HG03558 (cell line): Measurements from ENCODE around the gene PPM1H.
"Not testable (repeated sequence)": the region's sequence is repeated elsewhere in the genome, so short reads cannot be mapped to it uniquely, and the experiment has no call there.

Experiments
- ATAC-seq: cut with Tn5 transposase; IDR thresholded peaks from one replicate; pipeline ENCODE4 v1.9.1; 2021; ENCODE audit warnings: moderate number of reproducible peaks; ENCODE audit not compliant: unreplicated experiment; ENCODE audit errors: extremely low read depth

The PPM1H gene

GRCh38 chr12:62694632-62695031 lies 240.3 kb downstream of the PPM1H start:
- peak; percentile 57 for ATAC-seq

- no peak for ATAC-seq
Observed at GRCh38 chr12:62694116-62694515, 240.8 kb downstream of the PPM1H start.

DNA sequence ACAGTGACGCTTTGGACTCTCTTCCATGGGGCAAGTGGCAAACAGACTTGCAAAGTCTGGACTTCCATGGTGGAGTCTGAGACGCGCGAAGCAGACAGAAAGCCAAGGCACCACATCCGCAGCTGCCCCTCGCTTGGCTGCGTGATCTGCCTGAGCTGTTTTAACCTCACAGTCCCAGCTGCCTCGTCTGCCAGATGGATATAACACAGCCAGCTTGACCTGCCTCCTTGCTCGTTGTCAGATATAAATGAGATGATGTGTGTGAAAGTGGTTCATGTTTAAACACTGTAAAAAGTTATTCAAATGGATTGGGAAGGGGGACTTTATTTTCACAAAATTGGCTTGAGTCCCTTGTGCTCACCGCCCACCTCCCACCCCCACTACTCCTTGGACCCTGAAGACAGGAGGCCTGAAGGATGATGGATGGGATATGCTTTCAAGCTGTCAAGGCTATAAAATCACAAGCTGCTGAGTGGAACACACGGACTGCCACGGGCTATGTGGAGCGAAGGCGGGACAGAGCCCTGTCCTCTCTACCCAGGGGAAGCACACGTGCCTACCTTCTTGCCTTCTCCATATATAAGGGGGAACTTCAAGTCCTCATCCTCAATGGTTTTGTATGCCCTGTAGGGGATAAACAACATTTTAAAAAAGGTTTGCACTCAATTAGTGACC lies 241.4 kb downstream of the PPM1H start:
- ATAC-seq: no peak

DNA sequence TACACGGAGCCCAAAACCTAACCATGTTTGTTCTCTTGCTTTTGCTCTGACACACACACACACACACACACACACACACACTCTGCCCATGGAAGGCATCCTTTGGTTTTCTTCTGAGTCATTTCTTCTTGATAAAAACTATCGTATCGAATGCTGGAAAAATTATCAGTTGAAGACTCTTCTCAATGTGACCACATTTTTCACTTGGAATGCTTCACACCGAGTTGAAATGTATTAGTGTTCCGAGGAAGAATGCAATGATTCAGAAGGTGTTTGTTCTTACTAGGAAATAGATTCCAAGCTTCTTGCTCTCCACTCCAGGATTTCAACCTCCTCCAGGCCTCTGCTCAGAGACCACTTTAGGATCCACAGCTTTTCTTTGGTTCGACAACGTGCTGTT lies 242.1 kb downstream of the PPM1H start:
- no peak for ATAC-seq

DNA sequence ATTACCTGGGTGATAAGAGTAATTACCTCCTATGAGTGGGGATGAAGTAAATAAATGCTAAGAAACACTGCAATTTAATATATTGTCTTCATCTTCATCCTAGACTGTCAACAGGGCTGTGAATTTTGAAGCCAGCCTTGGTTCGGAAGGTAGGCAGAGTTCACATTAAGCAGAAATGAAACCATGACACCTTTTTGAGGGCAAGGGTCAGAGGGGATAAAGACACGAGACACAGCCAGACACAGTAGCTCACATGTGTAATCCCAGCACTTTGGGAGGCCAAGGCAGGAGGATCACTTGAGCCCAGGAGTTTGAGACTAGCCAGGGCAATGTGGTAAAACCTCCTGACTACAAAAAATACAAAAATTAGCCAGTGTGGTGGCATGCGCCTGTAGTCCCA lies 243.6 kb downstream of the PPM1H start:
- ATAC-seq: no peak

DNA sequence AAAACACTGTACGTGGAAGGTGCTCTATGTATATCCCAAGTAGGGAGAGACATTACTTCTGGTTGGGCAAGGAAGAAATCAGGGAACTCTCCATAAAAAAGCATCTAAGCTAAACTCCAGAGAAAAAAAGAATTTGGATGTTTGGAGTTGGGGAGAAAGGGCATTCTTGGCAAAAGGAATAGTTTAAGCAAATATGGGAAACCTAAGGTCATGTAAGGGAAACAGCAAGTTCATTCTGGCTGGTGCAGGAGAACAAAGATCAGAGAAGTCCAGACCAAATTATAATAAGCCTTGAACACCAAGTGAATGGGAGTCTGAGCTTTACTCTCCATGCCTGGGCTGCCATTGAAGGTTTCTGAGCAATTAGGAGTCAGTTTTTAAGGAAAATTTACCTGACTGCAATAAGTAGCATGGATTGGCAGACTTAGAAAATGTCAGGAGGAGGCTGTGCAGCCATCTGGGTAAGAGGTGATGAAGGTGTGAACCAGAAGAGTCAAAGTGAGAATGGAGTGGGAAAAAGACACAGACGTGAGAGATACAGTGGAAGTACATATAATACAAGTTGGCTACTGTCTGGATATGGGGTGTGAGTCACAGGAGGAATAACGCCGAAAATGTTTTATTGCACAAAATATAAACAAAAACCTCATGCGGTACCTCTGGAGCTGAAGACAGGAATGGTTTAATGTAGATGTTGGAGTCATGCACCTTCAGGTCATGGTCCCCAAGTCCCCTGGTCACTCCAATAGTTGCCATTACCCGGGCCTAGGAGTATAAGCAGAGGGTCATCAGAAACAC lies 245.7 kb downstream of the PPM1H start:
- no peak for ATAC-seq

DNA sequence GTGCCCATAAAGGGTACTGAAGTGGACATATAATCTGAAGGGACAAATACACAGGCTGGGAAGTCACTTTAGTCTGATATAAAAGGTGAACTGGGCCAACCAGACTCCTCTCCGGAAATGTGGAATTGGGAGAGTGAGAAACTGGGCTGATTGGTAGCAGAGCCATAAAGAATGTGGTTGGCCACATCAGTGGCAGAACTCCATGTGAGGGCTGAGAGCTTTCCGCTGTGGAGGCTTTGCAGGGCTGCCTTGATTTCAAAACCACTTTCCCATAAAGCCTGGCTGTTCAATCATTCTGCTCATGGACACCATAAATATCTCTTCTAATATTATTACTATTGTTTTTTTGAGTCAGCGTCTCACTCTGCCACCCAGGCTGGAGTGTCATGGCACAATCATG lies 248.0 kb downstream of the PPM1H start:
- ATAC-seq: no peak

DNA sequence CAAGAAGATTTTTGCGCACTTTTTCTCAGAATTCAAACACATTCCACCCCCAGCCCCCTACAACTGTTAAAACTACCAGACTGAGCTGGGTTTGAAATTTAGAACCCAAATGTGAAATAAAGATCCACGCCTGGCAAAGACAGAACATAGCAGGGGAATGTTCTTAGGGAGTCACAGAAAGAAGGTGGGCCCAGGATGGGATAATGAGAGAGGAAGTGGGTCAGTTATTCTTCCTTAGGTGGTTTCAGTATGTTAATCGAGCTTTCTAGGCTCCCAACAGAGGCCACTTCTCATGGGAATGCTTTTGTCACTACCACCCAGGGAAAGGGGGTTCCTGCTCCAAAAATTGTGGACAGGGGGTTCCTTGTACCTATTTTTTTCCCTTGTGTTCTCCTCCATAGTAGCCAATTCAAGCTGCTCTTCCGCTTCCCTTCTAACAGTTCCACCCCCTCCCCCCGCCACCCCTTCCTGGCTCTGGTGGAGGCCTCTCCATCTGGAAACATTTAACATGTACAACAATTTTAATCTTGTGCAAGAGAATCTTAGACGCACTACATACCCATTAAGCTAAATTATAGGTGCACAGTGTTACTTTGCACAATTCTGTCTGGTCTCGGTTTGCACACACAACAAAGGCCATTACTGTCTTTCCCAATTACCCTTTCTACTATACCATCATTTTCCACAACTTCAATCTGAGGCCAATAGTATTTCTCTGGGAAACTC lies 250.2 kb downstream of the PPM1H start:
- ATAC-seq: no peak

DNA sequence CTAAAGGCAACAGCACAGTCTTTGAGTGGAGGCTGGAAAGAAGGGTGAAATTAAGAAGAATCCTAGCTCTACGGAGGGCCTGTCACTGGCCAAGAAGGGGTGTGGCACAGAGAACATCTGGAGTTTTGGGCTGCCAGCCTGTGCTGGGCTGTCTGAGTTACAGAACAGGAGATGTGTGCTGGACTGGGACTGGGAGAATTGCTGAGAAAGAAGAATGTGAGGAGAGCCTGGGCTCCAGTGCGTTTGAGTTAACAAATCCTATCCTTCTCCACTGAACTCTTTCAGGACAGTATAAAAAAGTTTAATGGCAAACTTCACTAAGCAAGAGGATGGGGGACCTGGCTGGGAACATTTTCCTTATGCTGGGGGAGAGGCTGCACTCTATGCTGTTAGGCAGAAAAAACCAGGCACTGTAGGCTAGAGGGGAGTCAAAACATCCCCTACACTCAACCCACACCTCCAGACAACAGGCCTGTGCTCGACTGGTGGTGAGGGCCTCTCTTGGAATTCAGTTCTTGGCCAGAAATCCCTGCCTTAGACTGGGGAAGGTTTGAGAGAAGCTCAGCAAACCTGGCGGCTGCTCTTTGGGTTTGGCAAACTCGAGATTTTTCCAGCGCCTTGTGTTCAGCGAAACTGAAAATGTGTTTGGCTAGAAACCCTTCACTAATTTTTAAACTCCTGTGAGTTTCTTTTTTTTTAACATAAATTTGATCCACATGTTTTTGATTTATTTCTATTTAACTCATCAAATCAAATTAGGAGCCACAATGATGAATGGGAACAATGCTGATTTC lies 251.0 kb downstream of the PPM1H start:
- no peak for ATAC-seq

DNA sequence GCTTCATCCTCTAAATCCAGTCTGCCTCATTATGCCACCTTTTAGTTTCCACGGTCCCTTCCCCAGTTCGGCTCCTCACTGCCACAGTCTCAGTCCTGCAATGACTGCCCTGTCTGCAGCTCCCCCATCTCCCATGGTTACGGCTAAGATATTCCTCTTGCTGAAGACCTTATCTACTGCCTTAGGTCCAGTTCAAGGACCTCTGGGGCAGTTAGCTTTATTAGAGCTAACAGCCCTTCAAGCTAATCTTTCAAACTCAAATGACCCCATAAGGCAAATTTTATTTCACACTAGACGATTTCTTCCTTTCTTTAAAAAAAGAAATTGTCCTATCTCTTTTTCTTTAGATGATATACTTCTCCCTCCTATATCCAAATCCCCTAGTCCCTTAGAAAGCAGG lies 253.6 kb downstream of the PPM1H start:
- ATAC-seq: no peak

- no peak for ATAC-seq
Observed at GRCh38 chr12:62679608-62680007, 255.3 kb downstream of the PPM1H start.

DNA sequence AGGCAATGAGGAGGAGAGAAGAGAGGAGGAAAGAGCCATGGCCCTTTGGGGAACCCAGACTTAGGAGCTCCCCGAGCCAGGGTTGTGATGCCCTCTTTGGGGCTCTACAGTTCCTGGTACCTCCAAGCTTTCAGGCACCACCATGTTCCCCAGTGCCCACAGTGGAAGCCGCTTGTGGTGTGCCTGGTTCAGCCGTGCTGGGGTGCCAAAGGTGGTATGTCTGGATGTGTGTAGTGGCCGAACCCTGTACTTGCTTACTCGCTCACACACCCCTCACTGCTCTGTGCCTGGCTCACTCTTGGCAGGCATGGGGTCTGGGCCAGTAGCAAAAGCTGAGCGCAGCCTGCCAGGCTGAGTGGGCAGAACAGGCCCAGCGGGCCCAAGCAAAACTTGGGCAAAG lies 257.6 kb downstream of the PPM1H start:
- no peak for ATAC-seq

DNA sequence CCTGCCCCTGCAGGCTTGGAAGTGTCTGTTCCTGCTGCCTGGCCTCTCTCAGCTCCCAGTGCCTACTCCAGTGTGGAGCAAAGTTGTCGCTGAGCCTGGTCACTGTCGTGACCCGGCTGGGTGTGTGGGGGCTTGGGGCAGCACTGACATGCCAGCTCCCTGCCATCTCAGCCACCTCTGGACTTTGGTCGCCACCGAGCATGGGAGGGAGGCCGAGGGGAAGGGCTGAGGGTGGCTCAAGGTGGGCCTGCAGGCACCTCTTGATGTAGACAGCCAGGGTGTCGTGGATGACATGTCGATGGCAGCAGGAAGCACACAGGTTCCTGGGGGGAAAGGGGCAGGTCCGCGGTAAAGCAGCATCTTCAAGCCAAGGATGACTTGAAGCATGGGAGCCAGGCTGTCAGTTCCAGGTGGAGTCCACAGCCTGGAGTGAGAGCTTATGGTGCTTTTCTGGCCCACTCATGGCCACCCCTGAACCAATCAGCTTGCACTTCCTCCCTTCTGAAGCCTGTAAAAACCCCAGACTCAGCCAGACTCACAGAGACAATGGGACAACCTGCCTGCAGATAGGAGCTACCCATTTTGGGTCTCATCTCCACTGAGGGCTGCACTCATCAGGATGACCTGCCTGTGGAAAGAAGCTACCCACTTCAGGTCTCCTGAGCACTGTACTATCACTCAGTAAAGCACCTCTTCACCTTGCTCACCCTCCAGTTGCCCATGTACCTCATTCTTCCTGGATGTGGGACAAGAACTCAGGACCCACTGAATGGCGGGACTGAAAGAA lies 258.2 kb downstream of the PPM1H start:
- no peak for ATAC-seq

GRCh38 chr12:62673028-62673815 lies 261.7 kb downstream of the PPM1H start:
- no peak for ATAC-seq

- no peak for ATAC-seq
Observed at GRCh38 chr12:62670986-62671720, 263.8 kb downstream of the PPM1H start.

DNA sequence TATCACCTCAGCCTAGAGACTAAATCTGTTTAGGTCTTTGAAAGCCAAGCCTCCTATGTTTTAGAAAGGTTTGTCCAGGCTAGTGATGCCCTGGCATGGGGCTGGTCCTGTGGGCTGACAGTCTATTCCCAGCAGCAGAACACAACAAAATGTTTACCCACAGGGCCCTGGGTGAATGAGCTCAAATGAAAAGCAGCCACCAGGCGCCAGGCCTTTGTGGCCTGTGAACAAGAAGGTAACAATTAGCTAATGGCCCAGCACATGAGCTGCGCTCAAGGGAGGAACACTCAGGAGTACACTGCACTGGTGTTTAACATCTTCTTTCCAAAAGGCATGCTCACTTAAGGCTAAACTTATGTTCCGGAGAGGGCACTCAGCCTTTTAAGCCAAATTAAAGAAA lies 266.2 kb downstream of the PPM1H start:
- no peak for ATAC-seq

DNA sequence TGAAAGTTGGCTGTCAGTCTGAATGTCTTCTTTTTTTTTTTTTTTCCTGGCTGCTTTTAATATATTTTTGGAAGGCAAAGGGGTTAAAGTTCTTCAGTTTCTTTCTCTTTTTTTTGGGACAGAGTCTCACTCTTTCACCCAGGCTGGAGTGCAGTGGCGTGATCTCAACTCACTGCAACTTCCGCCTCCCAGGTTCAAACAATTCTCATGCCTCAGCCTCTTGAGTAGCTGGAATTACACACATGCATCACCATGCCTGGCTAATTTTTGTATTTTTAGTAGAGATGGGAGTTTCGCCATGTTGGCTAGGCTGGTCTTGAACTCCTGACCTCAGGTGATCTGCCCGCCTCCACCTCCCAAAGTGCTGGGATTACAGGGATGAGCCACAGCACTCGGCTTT lies 270.0 kb downstream of the PPM1H start:
- ATAC-seq: not testable (repeated sequence)

DNA sequence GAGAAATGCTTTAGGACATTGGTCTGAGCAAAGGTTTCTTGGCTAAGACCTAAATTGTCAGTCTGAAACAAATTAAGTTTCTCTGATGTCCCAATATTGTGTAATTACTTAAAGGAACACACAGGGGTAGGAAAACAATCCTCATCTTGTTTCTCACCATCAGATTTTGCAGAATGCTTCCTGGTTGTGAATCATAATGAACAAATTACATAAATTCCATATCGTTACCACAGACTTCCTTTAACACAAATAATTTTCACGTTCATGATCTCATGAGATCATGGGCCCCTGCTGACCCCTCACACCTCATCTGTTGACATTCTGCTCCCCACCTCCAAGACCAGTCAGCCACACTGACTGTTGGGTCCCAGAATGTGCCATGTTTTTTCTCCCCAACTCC lies 274.2 kb downstream of the PPM1H start:
- no peak for ATAC-seq
